ENCODE data around the gene STARD4. TPM values are rescaled to one million over a fixed set of nuclear protein-coding genes. Genes with fewer than 3 reads are reported as not detected.

STARD4 gene
- total RNA-seq, 2 donors from 2014 or later: 6.0 to 10.9 TPM

GRCh38 chr5:111478266-111478665, 34.1 kb downstream of the STARD4 start:
- intact Hi-C loops (cut with DNase I): no loop called here
- WGBS, 2 donors: 57 to 93% methylated on average over 1 of the region's 1 CpG
- DNase-seq: no peak

GRCh38 chr5:111472579-111472978, 39.8 kb downstream of the STARD4 start:
- no peaks in the 10 kb centered on the region for H3K36me3 ChIP-seq (replicated peaks in 1 of 2; ENCODE audit: insufficient read depth in 1 of 2, low read depth in 2 of 2)
- H3K4me3 ChIP-seq: no peak overlapping the region
- no peak overlapping the region for H3K27ac ChIP-seq
- no peaks in the 10 kb centered on the region for H3K9me3 ChIP-seq
- intact Hi-C loops (cut with DNase I): no loop called here
- peak in 1 of 4 donors; percentile 6 for DNase-seq
- no peaks in the 10 kb centered on the region for H3K27me3 ChIP-seq
- no peak for TF ChIP-seq CTCF (IDR thresholded peaks at IDR 0.05)
- no peak for TF ChIP-seq POLR2A (IDR thresholded peaks at IDR 0.05)
- no peaks in the 10 kb centered on the region for H3K4me1 ChIP-seq
- ATAC-seq: no peak
- 74% methylated on average over 3 of the region's 3 CpGs for WGBS, 2 donors

More at GRCh38 chr5:111478266-111478665, 34.1 kb downstream of the STARD4 start:
- no peak for TF ChIP-seq CTCF (IDR thresholded peaks at IDR 0.05)
- no peak for TF ChIP-seq POLR2A (IDR thresholded peaks at IDR 0.05)
- no peaks in the 10 kb centered on the region for H3K9me3 ChIP-seq
- no peaks in the 10 kb centered on the region for H3K36me3 ChIP-seq (replicated peaks in 1 of 2; ENCODE audit: insufficient read depth in 1 of 2, low read depth in 2 of 2)
- no peak for ATAC-seq
- no peaks in the 10 kb centered on the region for H3K4me1 ChIP-seq
- H3K4me3 ChIP-seq: no peak overlapping the region
- H3K27ac ChIP-seq: no peak overlapping the region
- no peaks in the 10 kb centered on the region for H3K27me3 ChIP-seq

- Histone ChIP-seq H3K4me1 (no peaks in the 10 kb centered on the region), H3K27ac (no peak overlapping the region), H3K36me3 (replicated peaks in 1 of 2; ENCODE audit: insufficient read depth in 1 of 2, low read depth in 2 of 2) (no peaks in the 10 kb centered on the region), H3K9me3 (no peaks in the 10 kb centered on the region), H3K4me3 (no peak overlapping the region), H3K27me3 (no peaks in the 10 kb centered on the region)
- ATAC-seq (no peak), DNase-seq (no peak)
- TF ChIP-seq POLR2A (IDR thresholded peaks at IDR 0.05): no peak
- TF ChIP-seq CTCF (IDR thresholded peaks at IDR 0.05): no peak
- WGBS, 2 donors: 78 to 88% methylated on average over 3 of the region's 3 CpGs
- intact Hi-C loops (cut with DNase I): no loop called here
These were observed 40.2 kb downstream of the STARD4 start for GRCh38 chr5:111472096-111472495.

- no peaks in the 10 kb centered on the region for H3K36me3 ChIP-seq (replicated peaks in 1 of 2; ENCODE audit: insufficient read depth in 1 of 2, low read depth in 2 of 2)
- no peak overlapping the region for H3K27ac ChIP-seq
- ATAC-seq: no peak
- TF ChIP-seq CTCF (IDR thresholded peaks at IDR 0.05) (no peak), POLR2A (IDR thresholded peaks at IDR 0.05) (no peak)
- H3K4me1 ChIP-seq: no peaks in the 10 kb centered on the region
- intact Hi-C loops (cut with DNase I): no loop called here
- no peaks in the 10 kb centered on the region for H3K9me3 ChIP-seq
- 36 to 54% methylated on average over 2 of the region's 2 CpGs for WGBS, 2 donors
- H3K4me3 ChIP-seq: no peak overlapping the region
- no peak for DNase-seq
- no peaks in the 10 kb centered on the region for H3K27me3 ChIP-seq
These were observed 42.4 kb downstream of the STARD4 start for GRCh38 chr5:111469903-111470302.

GRCh38 chr5:111469293-111469896, 42.9 kb downstream of the STARD4 start:
- Histone ChIP-seq H3K9me3 (no peaks in the 10 kb centered on the region), H3K27me3 (no peaks in the 10 kb centered on the region), H3K36me3 (replicated peaks in 1 of 2; ENCODE audit: insufficient read depth in 1 of 2, low read depth in 2 of 2) (no peaks in the 10 kb centered on the region), H3K4me3 (no peak overlapping the region), H3K4me1 (no peaks in the 10 kb centered on the region), H3K27ac (no peak overlapping the region)
- WGBS, 2 donors: 85 to 88% methylated on average over 2 of the region's 2 CpGs
- ATAC-seq (no peak), DNase-seq (no peak)
- TF ChIP-seq POLR2A (IDR thresholded peaks at IDR 0.05) (no peak), CTCF (IDR thresholded peaks at IDR 0.05) (no peak)
- intact Hi-C loops (cut with DNase I): no loop called here

All from body of pancreas (tissue), 4 donors.